PC-3 (cell line): ENCODE measurements around the gene ALDH6A1. TPM values are rescaled to one million over a fixed set of nuclear protein-coding genes. Genes with fewer than 3 reads are reported as not detected.

Experiments
- ATAC-seq: fragments of 200-7000 bp; cut with Tn5 transposase; 2 replicates; pipeline ENCODE4 v1.9.1; 2020; ENCODE audit warnings: mild to moderate bottlenecking, moderate library complexity
- BruUV-seq: library from RNA; stranded (reverse); fragments of 400-500 nt; replicated peaks from 2 replicates; lab custom pipeline; 2021; lab: Mats Ljungman, UMichigan
- CTCF ChIA-PET: fragments of 300-600 bp; sonication (Branson Sonifier 250); formaldehyde crosslinking; loops from one replicate; lab custom pipeline; 2022; ENCODE audit warnings: antibody characterized with exemption; lab: Charles Lee
- POLR2A ChIA-PET: fragments of 300-600 bp; sonication (Branson Sonifier 250); formaldehyde crosslinking; loops from one replicate; lab custom pipeline; 2022; ENCODE audit warnings: antibody characterized with exemption; ENCODE audit not compliant: unreplicated experiment; lab: Charles Lee
- DNase-seq: peaks from one replicate; pipeline ENCODE4 v3.0.0-alpha.2; 2015
- H2AFZ ChIP-seq: fragments of 300-600 bp; sonication (generic); 2 replicates; pipeline ENCODE4 v1.6.0; 2016; ENCODE audit warnings: antibody characterized with exemption, low read length
- H3F3A ChIP-seq: fragments of 300-600 bp; sonication (generic); one replicate; pipeline ENCODE4 v1.6.0; 2017; ENCODE audit warnings: antibody characterized with exemption, low read length, control low read depth, mild to moderate bottlenecking; ENCODE audit not compliant: unreplicated experiment
- H3K27ac ChIP-seq: fragments of 300-600 bp; sonication (generic); 2 replicates; pipeline ENCODE4 v1.5.1; 2016; ENCODE audit warnings: mild to moderate bottlenecking, low read length
- H3K27me3 ChIP-seq: fragments of 300-600 bp; sonication (generic); 2 replicates; pipeline ENCODE4 v1.6.1; 2016; ENCODE audit warnings: low read length, mixed read lengths
- H3K36me3 ChIP-seq: fragments of 300-600 bp; sonication (generic); 2 replicates; pipeline ENCODE4 v1.6.1; 2016; ENCODE audit warnings: low read depth, mixed run types, low read length, mixed read lengths
- H3K4me1 ChIP-seq: fragments of 300-600 bp; sonication (generic); 2 replicates; pipeline ENCODE4 v1.5.1; 2016; ENCODE audit warnings: low read length; ENCODE audit not compliant: insufficient read depth
- H3K4me2 ChIP-seq: fragments of 300-600 bp; sonication (generic); 2 replicates; pipeline ENCODE4 v1.6.0; 2016; ENCODE audit warnings: low read length
- H3K4me3 ChIP-seq: fragments of 300-600 bp; sonication (generic); 2 replicates; pipeline ENCODE4 v1.5.1; 2016; ENCODE audit warnings: mild to moderate bottlenecking, low read length, mixed read lengths
- H3K79me2 ChIP-seq: fragments of 300-600 bp; sonication (generic); 2 replicates; pipeline ENCODE4 v1.6.1; 2017; ENCODE audit warnings: low read length, mixed read lengths
- H3K9ac ChIP-seq: fragments of 300-600 bp; sonication (generic); 2 replicates; pipeline ENCODE4 v1.6.0; 2016; ENCODE audit warnings: mild to moderate bottlenecking, low read length
- H3K9me2 ChIP-seq: fragments of 300-600 bp; sonication (generic); replicated peaks from 2 replicates; pipeline ENCODE4 v1.6.1; 2016; ENCODE audit warnings: mixed run types, low read length, mixed read lengths
- H3K9me3 ChIP-seq: fragments of 300-600 bp; sonication (generic); 2 replicates; pipeline ENCODE4 v1.6.1; 2016; ENCODE audit warnings: low read length, mixed read lengths
- H4K20me1 ChIP-seq: fragments of 300-600 bp; sonication (generic); 2 replicates; pipeline ENCODE4 v1.6.1; 2016; ENCODE audit warnings: low read length, mixed read lengths
- EZH2 ChIP-seq: fragments of 300-600 bp; sonication (generic); IDR thresholded peaks from one replicate; pipeline ENCODE4 v1.6.1; 2017; ENCODE audit warnings: antibody characterized with exemption, mild to moderate bottlenecking, low read length; ENCODE audit not compliant: unreplicated experiment
- EZH2phosphoT487 ChIP-seq: fragments of 300-600 bp; sonication (generic); IDR thresholded peaks from 2 replicates; pipeline ENCODE4 v1.6.1; 2018; ENCODE audit warnings: mild to moderate bottlenecking, antibody characterized with exemption, low read length, borderline replicate concordance
- intact Hi-C: fragments of 100-400 bp; cut with micrococcal nuclease; formaldehyde crosslinking; loops from 2 replicates; pipeline ENCODE4 v1.9.0; 2023
- total RNA-seq: library from RNA; depleted of rRNA; stranded (reverse); fragments of >200 nt; gene quantifications from 2 replicates; pipeline ENCODE4 v1.2.3, GENCODE V29; 2014
- TF ChIP-seq, protein P1 (sequence below): fragments of 300-600 bp; sonication (generic); conservative IDR thresholded peaks from 2 replicates; pipeline ENCODE4 v1.5.1; 2017; ENCODE audit warnings: antibody characterized with exemption, low read depth, mild to moderate bottlenecking, low read length

The ALDH6A1 gene
- total RNA-seq, 1 experiment from 2014 or later: 5.4 TPM

DNA sequence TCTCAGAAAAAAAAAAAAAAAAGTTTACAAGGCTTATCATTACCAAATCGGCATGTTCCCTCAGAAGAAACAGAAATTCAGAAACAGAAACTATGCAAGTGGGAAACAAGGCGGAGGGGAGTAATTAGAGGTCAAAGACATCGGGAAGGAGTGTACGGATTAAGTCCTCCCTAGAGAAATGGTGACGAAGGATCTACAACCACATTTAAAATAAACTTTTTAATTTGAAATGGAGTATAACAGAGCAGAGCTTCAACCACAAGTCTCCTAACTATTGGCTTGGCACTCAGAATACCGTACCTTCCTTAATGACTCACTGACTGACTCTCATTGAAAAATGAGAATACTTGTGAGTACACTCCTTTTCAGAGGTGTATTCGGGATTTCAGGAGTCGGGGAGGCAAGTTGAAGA is 66.1 kb downstream of the ALDH6A1 start:
- DNase-seq: peak; percentile 81
- ChIA-PET CTCF (no interaction called here), POLR2A (no interaction called here)
- Histone ChIP-seq H3F3A (no peaks in the 10 kb centered on the region), H3K9me3 (no peaks in the 10 kb centered on the region), H4K20me1 (no peaks in the 10 kb centered on the region), H3K4me1 (peaks cover 12% of the 10 kb centered on the region; the same call in 1 of the 2 replicates), H3K9me2 (no peaks in the 10 kb centered on the region), H3K4me3 (peak overlapping the region; percentile 75), H3K4me2 (peak overlapping the region; percentile 88), H3K27me3 (no peaks in the 10 kb centered on the region), H3K27ac (peak overlapping the region; percentile 71), H3K9ac (peak overlapping the region; percentile 82), H2AFZ (peak overlapping the region; percentile 73), H3K36me3 (no peaks in the 10 kb centered on the region), H3K79me2 (no peaks in the 10 kb centered on the region)
- BruUV-seq: no TSS peak
- ATAC-seq: peak; percentile 69
- intact Hi-C loops: loop anchor here (1.0 to 2.0 kb wide), 3 partner anchors 39 to 68 kb away; partner anchors contain the start of genes COQ6 and FAM161B
- TF ChIP-seq, protein P1, sequence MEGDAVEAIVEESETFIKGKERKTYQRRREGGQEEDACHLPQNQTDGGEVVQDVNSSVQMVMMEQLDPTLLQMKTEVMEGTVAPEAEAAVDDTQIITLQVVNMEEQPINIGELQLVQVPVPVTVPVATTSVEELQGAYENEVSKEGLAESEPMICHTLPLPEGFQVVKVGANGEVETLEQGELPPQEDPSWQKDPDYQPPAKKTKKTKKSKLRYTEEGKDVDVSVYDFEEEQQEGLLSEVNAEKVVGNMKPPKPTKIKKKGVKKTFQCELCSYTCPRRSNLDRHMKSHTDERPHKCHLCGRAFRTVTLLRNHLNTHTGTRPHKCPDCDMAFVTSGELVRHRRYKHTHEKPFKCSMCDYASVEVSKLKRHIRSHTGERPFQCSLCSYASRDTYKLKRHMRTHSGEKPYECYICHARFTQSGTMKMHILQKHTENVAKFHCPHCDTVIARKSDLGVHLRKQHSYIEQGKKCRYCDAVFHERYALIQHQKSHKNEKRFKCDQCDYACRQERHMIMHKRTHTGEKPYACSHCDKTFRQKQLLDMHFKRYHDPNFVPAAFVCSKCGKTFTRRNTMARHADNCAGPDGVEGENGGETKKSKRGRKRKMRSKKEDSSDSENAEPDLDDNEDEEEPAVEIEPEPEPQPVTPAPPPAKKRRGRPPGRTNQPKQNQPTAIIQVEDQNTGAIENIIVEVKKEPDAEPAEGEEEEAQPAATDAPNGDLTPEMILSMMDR: no peak
- TF ChIP-seq EZH2 (no peak), EZH2phosphoT487 (no peak)

DNA sequence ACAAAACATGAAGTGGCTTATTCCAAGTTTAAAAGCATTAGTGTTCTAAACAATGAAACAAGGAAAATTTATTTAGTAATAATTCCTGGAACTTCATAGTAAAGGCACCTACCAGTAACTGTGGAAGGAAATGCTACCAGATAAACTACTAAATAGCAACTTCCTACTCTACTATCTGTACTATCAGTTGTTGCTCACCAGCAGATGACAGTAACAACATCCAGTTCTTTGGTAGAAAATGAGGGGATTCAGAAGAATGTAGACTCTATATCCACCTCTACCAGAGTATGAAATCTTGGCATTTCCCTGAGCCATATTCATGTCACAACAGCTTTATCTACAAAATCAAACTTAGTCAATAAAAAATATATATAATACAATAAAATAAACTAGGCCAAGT is 68.3 kb downstream of the ALDH6A1 start:
- BruUV-seq: no TSS peak
- Histone ChIP-seq H3K27ac (no peak overlapping the region), H3K9me2 (no peaks in the 10 kb centered on the region), H3K36me3 (no peaks in the 10 kb centered on the region), H3K4me3 (no peak overlapping the region), H3K9ac (no peak overlapping the region), H3K4me1 (peaks cover 12% of the 10 kb centered on the region; the same call in 1 of the 2 replicates), H3K9me3 (no peaks in the 10 kb centered on the region), H4K20me1 (no peaks in the 10 kb centered on the region), H2AFZ (no peak overlapping the region), H3K27me3 (no peaks in the 10 kb centered on the region), H3K79me2 (no peaks in the 10 kb centered on the region), H3K4me2 (no peak overlapping the region), H3F3A (no peaks in the 10 kb centered on the region)
- TF ChIP-seq EZH2: no peak
- TF ChIP-seq, protein P1: no peak
- ATAC-seq (no peak), DNase-seq (no peak)
- POLR2A ChIA-PET: no interaction called here
- CTCF ChIA-PET: no interaction called here
- intact Hi-C loops: no loop called here

DNA sequence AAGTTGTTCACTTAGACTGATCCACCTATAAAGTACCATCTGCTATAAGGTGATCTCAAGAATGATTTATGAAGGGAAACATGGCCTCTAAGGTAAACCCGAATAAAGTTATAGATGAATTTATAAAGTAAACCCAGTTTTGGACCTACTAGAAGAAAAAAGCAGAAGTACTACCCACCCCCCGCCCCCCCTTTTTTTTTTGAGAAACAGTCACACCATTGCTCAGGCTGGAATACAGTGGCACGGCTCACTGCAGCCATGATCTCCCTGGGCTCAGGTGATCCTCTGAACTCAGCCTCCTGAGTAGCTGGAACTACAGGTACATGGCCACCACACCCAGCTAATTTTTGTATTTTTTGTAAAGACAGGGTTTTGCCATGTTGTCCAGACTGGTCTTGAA is 69.1 kb downstream of the ALDH6A1 start:
- H3K27me3 ChIP-seq: no peaks in the 10 kb centered on the region
- peaks cover 11% of the 10 kb centered on the region; the same call in 1 of the 2 replicates for H3K4me1 ChIP-seq
- ATAC-seq: no peak
- no peaks in the 10 kb centered on the region for H3K9me3 ChIP-seq
- ChIA-PET POLR2A (no interaction called here), CTCF (no interaction called here)
- intact Hi-C loops: no loop called here
- H3K27ac ChIP-seq: no peak overlapping the region
- H3F3A ChIP-seq: no peaks in the 10 kb centered on the region
- no TSS peak for BruUV-seq
- H3K9ac ChIP-seq: no peak overlapping the region
- H3K79me2 ChIP-seq: no peaks in the 10 kb centered on the region
- no peak overlapping the region for H2AFZ ChIP-seq
- no peaks in the 10 kb centered on the region; the same call in 1 of the 2 replicates for H3K36me3 ChIP-seq
- H3K4me2 ChIP-seq: no peak overlapping the region
- no peaks in the 10 kb centered on the region for H4K20me1 ChIP-seq
- no peaks in the 10 kb centered on the region for H3K9me2 ChIP-seq
- DNase-seq: no peak
- TF ChIP-seq EZH2: no peak
- TF ChIP-seq, protein P1: no peak
- TF ChIP-seq EZH2phosphoT487: no peak
- H3K4me3 ChIP-seq: no peak overlapping the region
